Dendritic cell treated with granulocyte-macrophage colony-stimulating factor and Interleukin-4, amounts not matched to agents 40 ng/mL and 50 ng/mL, for 4 days (primary cell): ENCODE measurements around the gene SULF2.
A peak's percentile ranks its signal among the peaks of the same experiment; 100 is the strongest.

Source experiments
- H3K27ac Mint-ChIP-seq: one replicate; pipeline ENCODE4 v1.8.0; 2022; ENCODE audit warnings: mild to moderate bottlenecking, mixed read lengths
- H3K27me3 Mint-ChIP-seq: one replicate; pipeline ENCODE4 v1.8.0; 2022; ENCODE audit warnings: mild to moderate bottlenecking, mixed read lengths
- H3K36me3 Mint-ChIP-seq: one replicate; pipeline ENCODE4 v1.8.0; 2022; ENCODE audit warnings: low read depth, mixed read lengths
- H3K4me1 Mint-ChIP-seq: one replicate; pipeline ENCODE4 v1.8.0; 2022; ENCODE audit warnings: low read depth, mixed read lengths
- H3K4me3 Mint-ChIP-seq: one replicate; pipeline ENCODE4 v1.8.0; 2022; ENCODE audit warnings: mild to moderate bottlenecking, moderate library complexity, mixed read lengths
- H3K9me3 Mint-ChIP-seq: one replicate; pipeline ENCODE4 v1.8.0; 2022; ENCODE audit warnings: mixed read lengths
- intact Hi-C: fragments of 100-400 bp; cut with micrococcal nuclease; formaldehyde crosslinking; loops from one replicate; pipeline ENCODE4 v1.15.0; 2022

Gene SULF2

GRCh38 chr20:47686545-47686944, 98.7 kb downstream of the SULF2 start:
- Mint-ChIP-seq H3K4me1 (peaks cover 56% of the 10 kb centered on the region), H3K27ac (no peak overlapping the region)

GRCh38 chr20:47684306-47685080, 100.8 kb downstream of the SULF2 start:
- Mint-ChIP-seq H3K9me3 (no peaks in the 10 kb centered on the region), H3K4me1 (peaks cover 48% of the 10 kb centered on the region), H3K36me3 (peaks cover 100% of the 10 kb centered on the region), H3K4me3 (no peak overlapping the region), H3K27ac (no peak overlapping the region), H3K27me3 (no peaks in the 10 kb centered on the region)
- intact Hi-C loops = no loop called here

More at GRCh38 chr20:47686545-47686944, 98.7 kb downstream of the SULF2 start:
- Mint-ChIP-seq H3K9me3 (no peaks in the 10 kb centered on the region), H3K4me3 (no peak overlapping the region), H3K27me3 (no peaks in the 10 kb centered on the region), H3K36me3 (peaks cover 100% of the 10 kb centered on the region)
- intact Hi-C loops = no loop called here

DNA sequence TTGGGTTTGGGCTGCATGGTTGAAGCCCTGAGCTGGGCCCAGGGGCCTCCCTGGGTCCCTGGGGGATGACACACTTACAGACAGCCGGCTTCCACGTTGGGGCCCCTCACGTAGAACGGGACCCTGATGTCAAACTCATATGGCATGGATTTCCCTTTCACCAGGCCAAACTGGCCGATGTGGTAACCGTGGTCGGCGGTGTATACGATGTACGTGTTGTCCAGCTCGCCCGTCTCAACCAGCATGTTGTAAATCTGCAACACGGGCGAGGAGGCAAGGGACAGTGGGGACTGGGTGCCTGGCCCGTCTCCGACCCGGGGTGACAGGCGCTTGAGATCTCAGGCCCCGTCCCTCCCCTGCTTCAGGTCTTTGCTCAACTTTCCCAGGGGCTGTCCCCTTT, 102.4 kb downstream of the SULF2 start:
- Mint-ChIP-seq H3K36me3 (peaks cover 100% of the 10 kb centered on the region), H3K27me3 (no peaks in the 10 kb centered on the region), H3K4me3 (no peak overlapping the region), H3K9me3 (no peaks in the 10 kb centered on the region), H3K27ac (no peak overlapping the region), H3K4me1 (peaks cover 47% of the 10 kb centered on the region)
- intact Hi-C loops = no loop called here

DNA sequence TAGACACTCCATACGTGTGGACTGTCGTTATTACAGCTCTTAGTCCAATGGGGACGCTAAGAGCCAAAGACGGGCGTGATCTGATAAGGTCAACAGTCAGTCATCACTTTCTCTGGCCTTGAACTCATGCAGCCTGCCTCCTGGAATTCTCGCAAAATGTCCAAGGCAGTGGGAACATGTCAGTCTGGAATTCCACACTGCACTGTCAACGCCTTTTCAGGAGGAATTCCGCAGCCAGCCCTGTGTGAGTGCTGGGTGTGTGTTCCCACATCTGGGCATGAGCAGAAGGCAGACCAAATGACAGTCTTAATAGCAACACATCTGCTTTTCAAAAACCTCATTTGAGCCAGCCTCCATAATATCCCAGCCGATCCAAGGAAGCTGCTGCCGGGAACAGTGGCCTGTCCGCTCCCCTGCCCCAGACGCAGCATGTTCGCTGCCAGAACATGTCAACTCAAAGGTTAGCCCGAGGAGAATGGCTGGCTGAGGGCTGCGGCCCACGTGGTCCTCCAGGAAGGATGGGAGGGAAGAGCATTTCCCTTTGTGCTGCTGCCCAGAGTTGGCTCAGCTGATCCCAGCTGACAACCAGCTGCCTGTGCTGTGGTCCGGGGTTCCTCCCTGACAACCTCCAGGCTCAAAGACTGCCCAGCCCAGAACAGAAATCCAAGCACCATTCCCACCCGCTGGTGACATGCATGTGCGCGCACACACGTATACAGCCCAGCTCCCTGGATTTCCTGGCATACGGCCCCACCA, 103.1 kb downstream of the SULF2 start:
- intact Hi-C loops = no loop called here
- peaks cover 100% of the 10 kb centered on the region for H3K36me3 Mint-ChIP-seq
- H3K9me3 Mint-ChIP-seq = no peaks in the 10 kb centered on the region
- peaks cover 40% of the 10 kb centered on the region for H3K4me1 Mint-ChIP-seq
- H3K27me3 Mint-ChIP-seq = no peaks in the 10 kb centered on the region
- no peak overlapping the region for H3K27ac Mint-ChIP-seq
- no peak overlapping the region for H3K4me3 Mint-ChIP-seq

GRCh38 chr20:47680804-47681529, 104.3 kb downstream of the SULF2 start:
- no peaks in the 10 kb centered on the region for H3K27me3 Mint-ChIP-seq

DNA sequence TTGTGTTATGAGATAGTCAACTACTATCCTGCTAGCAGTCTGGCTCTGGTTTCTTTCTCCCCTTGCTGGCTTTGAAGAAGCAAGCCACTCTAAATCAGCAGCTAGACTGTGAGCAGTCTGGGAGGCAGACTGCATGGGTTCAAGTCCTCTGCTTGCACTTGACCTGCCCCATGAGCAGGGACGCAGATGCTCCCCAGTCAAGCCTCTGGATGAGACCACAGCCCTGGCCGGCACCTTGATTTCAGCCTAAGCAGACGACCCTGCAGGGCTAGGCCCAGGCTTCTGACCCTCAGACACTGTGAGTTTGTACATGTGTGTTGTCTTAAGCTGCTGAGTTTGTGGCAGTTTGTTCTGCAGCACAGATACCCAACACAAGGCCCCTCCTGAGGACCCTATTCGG, 105.8 kb downstream of the SULF2 start:
- Mint-ChIP-seq H3K36me3 (peaks cover 100% of the 10 kb centered on the region), H3K9me3 (no peaks in the 10 kb centered on the region), H3K4me1 (peaks cover 29% of the 10 kb centered on the region), H3K27ac (peak overlapping the region; percentile 62), H3K4me3 (no peak overlapping the region), H3K27me3 (no peaks in the 10 kb centered on the region)
- intact Hi-C loops = loop anchor here (5.0 kb wide), 1 partner anchor 943 kb away; no protein-coding TSS in a partner anchor

More at GRCh38 chr20:47680804-47681529, 104.3 kb downstream of the SULF2 start:
- intact Hi-C loops = no loop called here
- Mint-ChIP-seq H3K36me3 (peaks cover 100% of the 10 kb centered on the region), H3K4me1 (peaks cover 33% of the 10 kb centered on the region), H3K9me3 (no peaks in the 10 kb centered on the region), H3K27ac (peak overlapping the region; percentile 73), H3K4me3 (no peak overlapping the region)

DNA sequence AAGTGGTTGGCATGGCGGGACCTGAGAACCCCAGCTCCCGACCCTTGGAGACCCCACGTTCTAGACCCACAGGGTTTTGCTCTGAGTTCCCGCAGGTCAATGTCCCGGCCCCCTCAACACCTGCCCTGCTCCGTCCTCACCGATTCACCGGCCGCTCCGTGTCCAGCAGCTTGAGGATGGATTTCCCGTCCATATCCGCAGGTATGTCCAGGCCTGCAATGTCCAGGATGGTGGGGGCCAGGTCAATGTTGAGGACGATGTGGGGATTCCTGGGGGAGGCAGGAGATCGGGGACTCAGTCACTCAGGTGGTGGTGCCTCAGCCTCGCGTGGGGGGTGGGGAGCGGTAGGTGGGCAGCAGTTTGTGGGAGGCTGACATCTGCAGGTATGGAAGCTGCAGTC, 106.7 kb downstream of the SULF2 start:
- no peak overlapping the region for H3K4me3 Mint-ChIP-seq
- H3K9me3 Mint-ChIP-seq = no peaks in the 10 kb centered on the region
- H3K27me3 Mint-ChIP-seq = no peaks in the 10 kb centered on the region
- peaks cover 28% of the 10 kb centered on the region for H3K4me1 Mint-ChIP-seq
- H3K36me3 Mint-ChIP-seq = peaks cover 100% of the 10 kb centered on the region
- peak overlapping the region; percentile 62 for H3K27ac Mint-ChIP-seq
- intact Hi-C loops = loop anchor here (5.0 kb wide), 1 partner anchor 944 kb away; no protein-coding TSS in a partner anchor

GRCh38 chr20:47677635-47678453, 107.4 kb downstream of the SULF2 start:
- H3K36me3 Mint-ChIP-seq = peaks cover 100% of the 10 kb centered on the region
- intact Hi-C loops = loop anchor here (5.0 kb wide), 1 partner anchor 944 kb away; no protein-coding TSS in a partner anchor

DNA sequence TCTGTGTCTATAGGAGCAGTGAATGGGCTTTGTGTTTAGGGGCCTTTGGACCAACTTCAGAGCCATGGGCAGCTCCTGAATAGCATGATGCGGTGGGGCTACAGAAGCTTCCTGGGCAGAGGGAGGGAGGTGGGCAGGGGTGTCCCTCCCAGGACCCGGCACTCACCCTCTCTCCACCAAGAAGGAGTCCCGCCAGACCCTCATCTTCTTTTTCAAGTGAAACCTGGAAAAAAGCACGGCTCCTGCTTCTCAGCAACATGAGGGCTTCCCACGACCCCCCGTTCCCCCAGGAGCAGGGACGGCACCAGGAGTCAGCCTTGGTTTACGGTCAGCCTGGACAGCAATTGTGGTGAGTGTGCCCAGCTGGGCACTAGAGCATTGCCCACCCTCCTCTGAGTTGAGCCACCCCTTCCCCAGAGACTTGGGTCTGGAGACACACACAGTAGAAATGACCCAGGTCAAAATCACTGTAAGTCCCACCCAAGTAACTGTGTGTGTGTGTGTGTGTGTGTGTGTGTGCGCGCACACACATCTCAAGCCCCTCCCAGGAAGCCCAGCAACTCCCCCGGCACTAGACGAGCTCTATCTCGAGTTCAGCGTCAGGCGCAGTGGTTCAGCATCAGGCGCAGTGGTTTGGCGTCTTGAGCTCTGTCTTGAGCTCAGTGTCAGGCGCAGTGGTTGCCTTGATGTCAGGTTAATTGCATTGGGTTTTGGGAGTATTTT, 108.2 kb downstream of the SULF2 start:
- H3K9me3 Mint-ChIP-seq = no peaks in the 10 kb centered on the region
- no peaks in the 10 kb centered on the region for H3K27me3 Mint-ChIP-seq
- H3K27ac Mint-ChIP-seq = no peak overlapping the region
- H3K4me1 Mint-ChIP-seq = peaks cover 26% of the 10 kb centered on the region
- intact Hi-C loops = loop anchor here (5.0 kb wide), 1 partner anchor 945 kb away; no protein-coding TSS in a partner anchor
- H3K4me3 Mint-ChIP-seq = no peak overlapping the region
- peaks cover 100% of the 10 kb centered on the region for H3K36me3 Mint-ChIP-seq

More at GRCh38 chr20:47677635-47678453, 107.4 kb downstream of the SULF2 start:
- H3K4me3 Mint-ChIP-seq = no peak overlapping the region
- H3K27ac Mint-ChIP-seq = no peak overlapping the region
- H3K9me3 Mint-ChIP-seq = no peaks in the 10 kb centered on the region
- no peaks in the 10 kb centered on the region for H3K27me3 Mint-ChIP-seq
- peaks cover 24% of the 10 kb centered on the region for H3K4me1 Mint-ChIP-seq

DNA sequence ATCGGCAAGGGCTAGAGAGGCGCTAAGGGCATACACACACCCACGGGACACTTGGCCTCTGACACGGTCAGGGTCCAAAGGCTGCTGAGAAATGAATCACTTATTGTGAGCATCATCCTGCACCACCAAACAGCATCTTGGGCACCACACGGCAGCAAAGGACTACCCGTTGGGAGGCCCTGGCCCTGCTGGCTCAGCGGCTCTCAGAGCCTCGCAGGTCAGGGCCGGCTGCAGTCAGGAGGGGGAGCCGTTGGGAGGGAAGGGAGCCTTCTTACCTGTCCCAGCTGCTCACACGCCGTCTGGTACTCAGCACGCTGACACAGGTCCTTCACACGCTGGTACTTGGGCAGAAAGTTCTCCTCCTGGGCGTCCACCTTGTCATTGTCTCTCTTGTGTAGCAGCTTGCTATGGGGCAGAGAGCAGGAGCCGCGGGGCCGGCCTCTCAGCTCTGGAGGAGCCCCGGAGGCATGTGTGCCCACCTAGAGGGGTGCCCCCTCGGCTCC, 109.0 kb downstream of the SULF2 start:
- intact Hi-C loops = loop anchor here (5.0 kb wide), 1 partner anchor 946 kb away; no protein-coding TSS in a partner anchor

GRCh38 chr20:47675190-47676142, 109.8 kb downstream of the SULF2 start:
- intact Hi-C loops = loop anchor here (5.0 kb wide), 1 partner anchor 947 kb away; no protein-coding TSS in a partner anchor
- no peak overlapping the region for H3K27ac Mint-ChIP-seq
- H3K9me3 Mint-ChIP-seq = no peaks in the 10 kb centered on the region
- H3K4me1 Mint-ChIP-seq = peaks cover 21% of the 10 kb centered on the region
- H3K4me3 Mint-ChIP-seq = no peak overlapping the region
- no peaks in the 10 kb centered on the region for H3K27me3 Mint-ChIP-seq
- H3K36me3 Mint-ChIP-seq = peaks cover 100% of the 10 kb centered on the region

More for the DNA sequence above, 109.0 kb downstream of the SULF2 start:
- peaks cover 26% of the 10 kb centered on the region for H3K4me1 Mint-ChIP-seq
- H3K27me3 Mint-ChIP-seq = no peaks in the 10 kb centered on the region
- no peak overlapping the region for H3K27ac Mint-ChIP-seq
- no peaks in the 10 kb centered on the region for H3K9me3 Mint-ChIP-seq
- H3K4me3 Mint-ChIP-seq = no peak overlapping the region
- H3K36me3 Mint-ChIP-seq = peaks cover 100% of the 10 kb centered on the region
